Activated naive CD8-positive, alpha-beta T cell (primary cell): Measurements from ENCODE around the gene ASTN2.

Source experiments
- H3K27ac Mint-ChIP-seq: one replicate; pipeline ENCODE4 v1.8.0; 2021; ENCODE audit warnings: mixed read lengths
- H3K27me3 Mint-ChIP-seq: one replicate; pipeline ENCODE4 v1.8.0; 2021; ENCODE audit warnings: mixed read lengths
- H3K36me3 Mint-ChIP-seq: one replicate; pipeline ENCODE4 v1.8.0; 2021; ENCODE audit warnings: mixed read lengths
- H3K4me1 Mint-ChIP-seq: one replicate; pipeline ENCODE4 v1.8.0; 2021; ENCODE audit warnings: low read depth, mixed read lengths
- H3K4me3 Mint-ChIP-seq: one replicate; pipeline ENCODE4 v1.8.0; 2021; ENCODE audit warnings: mild to moderate bottlenecking, mixed read lengths
- H3K9me3 Mint-ChIP-seq: one replicate; pipeline ENCODE4 v1.8.0; 2021; ENCODE audit warnings: low read depth, mixed read lengths

The ASTN2 gene

DNA sequence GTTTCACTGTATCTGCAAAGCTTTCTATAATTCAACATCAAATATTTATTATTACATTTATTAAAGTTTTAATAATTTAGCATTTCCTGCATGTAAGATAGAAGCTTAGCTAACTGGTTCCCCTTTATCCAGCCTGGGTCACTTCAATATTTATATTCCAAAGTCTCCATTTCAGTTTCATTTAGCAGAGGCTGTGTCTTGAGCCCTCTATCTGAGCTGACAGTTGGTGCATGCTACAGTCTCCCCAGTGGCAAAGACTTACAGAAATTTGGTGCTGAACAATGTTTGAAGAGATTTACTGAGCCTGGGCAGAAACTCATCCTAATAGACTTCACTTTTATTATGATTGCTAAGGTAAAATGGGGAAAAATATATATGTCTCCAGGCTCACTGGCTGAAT, 448.7 kb downstream of the ASTN2 start:
- Mint-ChIP-seq H3K27me3 (peaks cover 7% of the 10 kb centered on the region), H3K9me3 (no peaks in the 10 kb centered on the region), H3K4me1 (no peaks in the 10 kb centered on the region), H3K27ac (no peak overlapping the region), H3K36me3 (no peaks in the 10 kb centered on the region), H3K4me3 (no peak overlapping the region)

GRCh38 chr9:116964258-116964657, 450.6 kb downstream of the ASTN2 start:
- H3K27me3 Mint-ChIP-seq, result peaks cover 8% of the 10 kb centered on the region
- H3K4me3 Mint-ChIP-seq, result no peak overlapping the region
- no peak overlapping the region for H3K27ac Mint-ChIP-seq
- no peaks in the 10 kb centered on the region for H3K9me3 Mint-ChIP-seq
- H3K4me1 Mint-ChIP-seq, result no peaks in the 10 kb centered on the region
- no peaks in the 10 kb centered on the region for H3K36me3 Mint-ChIP-seq

GRCh38 chr9:116959809-116960208, 455.0 kb downstream of the ASTN2 start:
- H3K27me3 Mint-ChIP-seq, result peaks cover 14% of the 10 kb centered on the region
- H3K9me3 Mint-ChIP-seq, result peaks cover 4% of the 10 kb centered on the region
- H3K27ac Mint-ChIP-seq, result no peak overlapping the region
- H3K36me3 Mint-ChIP-seq, result no peaks in the 10 kb centered on the region
- H3K4me3 Mint-ChIP-seq, result no peak overlapping the region
- no peaks in the 10 kb centered on the region for H3K4me1 Mint-ChIP-seq

DNA sequence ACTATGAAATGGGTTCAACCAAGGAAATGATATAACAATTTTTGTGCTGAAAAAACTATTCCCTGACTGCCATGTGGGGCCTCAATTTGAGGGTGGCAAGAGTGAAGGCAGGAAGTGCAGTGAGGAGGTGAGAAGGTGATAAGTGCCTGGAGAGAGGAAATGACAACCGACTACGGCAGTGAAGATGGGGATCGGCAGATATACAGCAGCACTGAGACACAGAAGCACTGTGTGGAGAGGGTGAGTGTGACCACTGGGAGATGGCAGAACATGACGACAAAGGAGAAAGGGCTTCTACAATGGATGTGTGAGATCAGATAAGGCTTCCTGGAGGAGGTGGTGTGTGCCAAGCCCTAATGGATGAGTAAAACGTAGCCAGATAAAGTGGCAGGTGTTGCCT, 456.0 kb downstream of the ASTN2 start:
- no peaks in the 10 kb centered on the region for H3K36me3 Mint-ChIP-seq
- no peak overlapping the region for H3K4me3 Mint-ChIP-seq
- peaks cover 4% of the 10 kb centered on the region for H3K9me3 Mint-ChIP-seq
- H3K27ac Mint-ChIP-seq, result no peak overlapping the region
- H3K4me1 Mint-ChIP-seq, result no peaks in the 10 kb centered on the region
- H3K27me3 Mint-ChIP-seq, result peaks cover 14% of the 10 kb centered on the region

GRCh38 chr9:116954731-116955130, 460.1 kb downstream of the ASTN2 start:
- H3K27me3 Mint-ChIP-seq, result peaks cover 6% of the 10 kb centered on the region
- H3K36me3 Mint-ChIP-seq, result no peaks in the 10 kb centered on the region
- H3K4me1 Mint-ChIP-seq, result no peaks in the 10 kb centered on the region
- H3K4me3 Mint-ChIP-seq, result no peak overlapping the region
- H3K9me3 Mint-ChIP-seq, result peaks cover 4% of the 10 kb centered on the region
- H3K27ac Mint-ChIP-seq, result no peak overlapping the region

- Mint-ChIP-seq H3K4me1 (no peaks in the 10 kb centered on the region), H3K36me3 (no peaks in the 10 kb centered on the region), H3K27me3 (no peaks in the 10 kb centered on the region), H3K4me3 (no peak overlapping the region), H3K9me3 (peaks cover 4% of the 10 kb centered on the region), H3K27ac (no peak overlapping the region)
These were observed 461.6 kb downstream of the ASTN2 start for GRCh38 chr9:116953271-116953670.

DNA sequence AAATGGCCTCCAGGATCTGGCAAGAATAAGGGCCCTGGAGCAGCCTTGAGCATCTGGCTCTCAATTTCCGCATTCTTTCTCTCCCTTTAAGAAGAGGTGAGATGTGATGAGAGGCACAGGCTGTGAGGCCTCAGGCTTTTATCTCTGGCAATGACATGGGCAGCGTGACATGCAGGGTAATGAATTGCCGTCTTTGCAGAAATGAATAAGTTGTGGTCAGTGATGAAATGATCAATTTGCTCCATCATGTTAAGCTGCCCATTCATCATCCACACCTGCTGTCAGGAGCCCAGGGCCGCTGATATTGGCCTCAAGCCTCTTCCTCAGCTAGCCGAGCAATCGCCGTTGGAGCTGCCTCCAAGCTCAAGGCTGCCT, 462.4 kb downstream of the ASTN2 start:
- no peaks in the 10 kb centered on the region for H3K4me1 Mint-ChIP-seq
- no peaks in the 10 kb centered on the region for H3K27me3 Mint-ChIP-seq
- H3K4me3 Mint-ChIP-seq, result no peak overlapping the region
- H3K9me3 Mint-ChIP-seq, result peaks cover 4% of the 10 kb centered on the region
- H3K27ac Mint-ChIP-seq, result no peak overlapping the region
- no peaks in the 10 kb centered on the region for H3K36me3 Mint-ChIP-seq

DNA sequence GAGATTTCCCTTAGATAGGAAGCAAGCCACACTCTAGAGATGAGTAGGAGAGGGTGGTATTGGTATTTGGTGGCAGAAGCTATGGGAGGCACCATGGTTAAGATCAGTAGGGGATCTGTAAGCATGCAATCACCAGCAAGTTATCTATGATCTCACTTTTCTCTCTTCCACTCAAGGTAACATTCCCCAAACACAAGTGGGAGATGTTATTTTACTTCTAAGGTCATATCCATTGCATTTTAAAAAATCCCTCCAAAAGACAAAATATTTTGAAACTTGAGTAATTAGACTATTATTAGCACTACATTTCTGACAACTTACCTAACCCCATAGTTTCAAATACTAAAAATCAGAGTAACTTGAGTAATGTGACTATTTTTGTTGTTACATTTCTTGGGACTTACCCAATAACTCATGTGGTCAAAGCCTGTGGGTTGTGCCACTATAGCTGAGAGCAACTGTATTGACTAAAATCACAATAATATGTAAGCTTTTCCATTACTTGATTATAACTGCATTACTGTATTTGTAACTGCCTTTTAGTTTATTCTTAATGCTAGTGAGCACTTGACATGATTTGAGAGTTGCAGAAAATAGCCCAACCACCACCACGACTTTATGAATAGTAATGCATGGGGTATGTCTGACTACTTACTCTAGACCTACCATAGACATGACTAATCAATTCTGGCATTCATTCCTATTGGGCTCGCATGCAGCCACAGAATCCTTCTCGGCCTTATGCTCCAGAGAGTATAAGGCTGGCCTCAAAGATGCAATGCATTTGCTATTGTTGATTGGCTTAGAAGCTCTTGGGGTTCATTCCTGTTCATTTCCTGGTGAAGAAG, 463.0 kb downstream of the ASTN2 start:
- H3K27me3 Mint-ChIP-seq, result no peaks in the 10 kb centered on the region
- no peaks in the 10 kb centered on the region for H3K4me1 Mint-ChIP-seq
- no peak overlapping the region for H3K4me3 Mint-ChIP-seq
- H3K27ac Mint-ChIP-seq, result no peak overlapping the region
- H3K9me3 Mint-ChIP-seq, result peaks cover 4% of the 10 kb centered on the region
- H3K36me3 Mint-ChIP-seq, result no peaks in the 10 kb centered on the region

DNA sequence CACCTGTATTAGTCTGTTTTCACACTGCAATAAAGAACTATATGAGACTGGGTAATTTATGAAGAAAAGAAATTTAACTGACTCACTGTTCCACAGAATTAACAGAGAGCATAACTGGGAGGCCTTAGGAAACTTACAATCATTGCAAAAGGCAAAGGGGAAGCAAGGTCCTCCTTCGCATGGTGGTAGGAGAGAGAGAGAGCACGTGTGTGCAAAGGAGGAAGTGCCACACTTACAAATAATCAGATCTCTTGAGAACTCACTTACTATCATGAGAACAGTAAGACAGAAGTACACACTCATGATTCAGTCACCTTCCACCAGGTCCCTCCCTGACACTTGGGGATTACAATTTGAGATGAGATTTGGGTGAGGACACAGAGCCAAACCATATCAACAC, 469.0 kb downstream of the ASTN2 start:
- Mint-ChIP-seq H3K4me3 (no peak overlapping the region), H3K27ac (no peak overlapping the region), H3K27me3 (peaks cover 4% of the 10 kb centered on the region), H3K9me3 (no peaks in the 10 kb centered on the region), H3K4me1 (no peaks in the 10 kb centered on the region), H3K36me3 (no peaks in the 10 kb centered on the region)

GRCh38 chr9:116944714-116945534, 469.9 kb downstream of the ASTN2 start:
- H3K27me3 Mint-ChIP-seq, result peaks cover 4% of the 10 kb centered on the region
- H3K4me1 Mint-ChIP-seq, result no peaks in the 10 kb centered on the region
- no peak overlapping the region for H3K27ac Mint-ChIP-seq

GRCh38 chr9:116943970-116944369, 470.9 kb downstream of the ASTN2 start:
- no peak overlapping the region for H3K4me3 Mint-ChIP-seq
- no peaks in the 10 kb centered on the region for H3K9me3 Mint-ChIP-seq
- H3K36me3 Mint-ChIP-seq, result no peaks in the 10 kb centered on the region
- H3K4me1 Mint-ChIP-seq, result no peaks in the 10 kb centered on the region
- peaks cover 4% of the 10 kb centered on the region for H3K27me3 Mint-ChIP-seq
- no peak overlapping the region for H3K27ac Mint-ChIP-seq

More at GRCh38 chr9:116944714-116945534, 469.9 kb downstream of the ASTN2 start:
- Mint-ChIP-seq H3K36me3 (no peaks in the 10 kb centered on the region), H3K9me3 (no peaks in the 10 kb centered on the region), H3K4me3 (no peak overlapping the region)

DNA sequence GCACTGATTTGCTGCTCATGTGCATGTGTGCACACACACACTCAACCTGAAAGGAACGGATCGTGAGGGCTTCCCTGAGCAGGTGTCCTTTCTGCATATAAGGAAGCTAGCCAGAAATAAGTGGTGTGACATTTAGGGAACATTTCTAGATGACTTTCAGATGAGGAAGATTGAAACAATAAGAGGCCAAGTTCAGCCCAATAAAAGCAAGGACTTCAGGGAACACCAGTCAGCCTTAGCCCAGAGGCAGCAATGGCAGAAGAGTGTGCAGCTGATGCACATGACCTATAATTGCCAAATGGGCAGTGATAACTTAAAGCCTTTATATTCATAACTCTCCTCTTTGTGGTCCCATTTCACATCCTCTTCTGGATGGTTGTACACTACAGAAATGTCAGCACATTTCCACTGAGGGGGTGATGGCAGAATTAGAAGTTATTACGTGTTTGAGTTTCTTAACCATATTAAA, 472.2 kb downstream of the ASTN2 start:
- no peak overlapping the region for H3K27ac Mint-ChIP-seq

GRCh38 chr9:116941266-116941665, 473.6 kb downstream of the ASTN2 start:
- Mint-ChIP-seq H3K4me1 (no peaks in the 10 kb centered on the region), H3K27me3 (peaks cover 4% of the 10 kb centered on the region), H3K9me3 (peaks cover 1% of the 10 kb centered on the region), H3K36me3 (no peaks in the 10 kb centered on the region), H3K4me3 (no peak overlapping the region), H3K27ac (no peak overlapping the region)

More for the DNA sequence above, 472.2 kb downstream of the ASTN2 start:
- Mint-ChIP-seq H3K27me3 (peaks cover 4% of the 10 kb centered on the region), H3K4me1 (no peaks in the 10 kb centered on the region), H3K36me3 (no peaks in the 10 kb centered on the region), H3K4me3 (no peak overlapping the region), H3K9me3 (no peaks in the 10 kb centered on the region)

DNA sequence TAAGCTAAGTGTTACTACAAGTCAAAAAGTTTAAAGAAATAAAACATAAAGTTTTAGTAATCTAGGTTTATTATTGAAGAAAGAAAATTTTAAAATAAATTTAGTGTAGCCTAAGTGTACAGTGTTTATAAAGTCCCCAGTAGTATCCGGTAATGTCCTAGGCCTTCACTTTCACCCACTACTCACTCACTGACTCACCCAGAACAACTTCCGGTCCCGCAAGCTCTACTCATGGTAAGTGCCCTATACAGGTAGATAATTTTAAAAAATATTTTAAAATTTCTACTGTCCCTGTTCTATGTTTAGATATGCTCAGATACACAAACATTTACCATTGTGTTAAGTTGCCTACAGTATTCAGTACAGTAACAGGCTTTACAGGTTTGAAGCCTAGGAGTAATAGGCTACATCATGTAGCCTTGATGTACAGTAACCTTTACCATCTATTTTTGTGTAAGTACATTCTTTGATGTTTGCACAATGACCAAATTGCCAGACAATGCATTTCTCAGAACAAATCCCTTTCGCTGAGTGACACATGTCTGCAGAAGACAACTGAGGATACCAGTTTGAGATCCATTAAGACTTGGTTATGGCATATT, 474.1 kb downstream of the ASTN2 start:
- no peak overlapping the region for H3K27ac Mint-ChIP-seq
- H3K4me3 Mint-ChIP-seq, result no peak overlapping the region
- H3K27me3 Mint-ChIP-seq, result peaks cover 4% of the 10 kb centered on the region
- H3K9me3 Mint-ChIP-seq, result peaks cover 4% of the 10 kb centered on the region
- no peaks in the 10 kb centered on the region for H3K4me1 Mint-ChIP-seq
- no peaks in the 10 kb centered on the region for H3K36me3 Mint-ChIP-seq

DNA sequence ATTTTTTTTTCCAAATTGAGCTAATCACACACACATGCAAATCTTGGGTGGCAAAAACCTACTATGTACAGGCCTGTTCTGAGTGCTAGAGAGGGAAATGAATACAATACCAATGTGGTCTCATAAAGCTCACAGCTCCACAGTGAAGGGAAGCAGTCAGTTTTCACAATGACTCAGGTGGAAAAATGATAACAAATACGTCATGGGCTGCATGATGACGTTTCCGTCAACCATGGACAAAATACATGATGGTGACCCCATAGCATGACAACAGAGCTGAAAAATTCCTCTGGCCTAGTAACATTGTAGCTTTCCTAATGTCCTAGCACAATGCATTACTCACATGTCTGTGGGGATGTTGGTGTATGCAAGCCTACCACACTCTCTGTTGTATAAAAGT, 475.2 kb downstream of the ASTN2 start:
- H3K9me3 Mint-ChIP-seq, result peaks cover 4% of the 10 kb centered on the region
- no peak overlapping the region for H3K4me3 Mint-ChIP-seq
- H3K27ac Mint-ChIP-seq, result no peak overlapping the region
- no peaks in the 10 kb centered on the region for H3K36me3 Mint-ChIP-seq
- H3K4me1 Mint-ChIP-seq, result no peaks in the 10 kb centered on the region
- H3K27me3 Mint-ChIP-seq, result peaks cover 4% of the 10 kb centered on the region
